CD1c-positive myeloid dendritic cell (primary cell): Measurements from ENCODE around the gene PITRM1.
"Not testable (repeated sequence)": the region's sequence is repeated elsewhere in the genome, so short reads cannot be mapped to it uniquely, and the experiment has no call there.

Experiments used
- DNase-seq: peaks from one replicate; pipeline ENCODE4 v3.0.0-alpha.2; 2016; ENCODE audit errors: extremely low spot score

Gene PITRM1

DNA sequence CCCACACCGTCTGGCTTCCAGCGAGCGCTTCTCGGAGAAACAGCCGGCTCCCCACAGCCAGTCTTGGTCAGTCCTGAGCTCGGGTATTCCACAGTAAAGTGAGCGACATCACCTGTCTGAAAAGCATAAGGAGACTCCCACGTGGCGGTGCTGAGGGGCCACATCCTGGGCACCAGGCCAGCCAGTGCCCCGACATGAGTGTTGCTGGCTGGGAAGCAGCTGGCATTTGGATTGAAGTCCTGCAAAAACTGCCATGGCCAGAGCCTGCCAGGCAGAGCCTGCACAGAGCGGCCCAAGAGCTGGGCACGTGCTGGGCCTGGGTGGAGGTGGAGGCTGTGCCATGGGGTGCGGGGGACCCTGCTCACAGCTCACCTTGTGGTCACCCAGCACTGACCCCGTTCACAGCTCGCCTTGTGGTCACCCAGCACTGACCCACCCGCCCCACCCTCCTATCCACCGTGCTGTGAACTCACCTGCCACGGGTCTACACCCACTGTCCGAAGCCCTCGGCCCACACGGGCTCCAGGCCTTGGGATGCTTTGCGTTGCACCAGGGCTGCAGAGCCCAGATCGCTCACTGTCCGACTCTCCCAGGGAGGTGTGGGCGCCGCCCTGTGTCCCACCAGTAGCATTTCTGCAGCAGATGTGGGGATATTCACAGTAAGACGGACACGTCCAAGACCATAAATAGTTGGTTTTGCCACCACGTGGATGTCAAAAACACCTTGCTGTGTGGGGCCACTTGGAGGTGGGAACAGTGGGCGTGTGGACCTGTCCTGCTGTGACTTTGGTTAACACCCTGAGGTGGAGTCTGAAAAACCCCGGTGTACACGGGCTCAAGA is 48.8 kb downstream of the PITRM1 start:
- DNase-seq, result no peak

DNA sequence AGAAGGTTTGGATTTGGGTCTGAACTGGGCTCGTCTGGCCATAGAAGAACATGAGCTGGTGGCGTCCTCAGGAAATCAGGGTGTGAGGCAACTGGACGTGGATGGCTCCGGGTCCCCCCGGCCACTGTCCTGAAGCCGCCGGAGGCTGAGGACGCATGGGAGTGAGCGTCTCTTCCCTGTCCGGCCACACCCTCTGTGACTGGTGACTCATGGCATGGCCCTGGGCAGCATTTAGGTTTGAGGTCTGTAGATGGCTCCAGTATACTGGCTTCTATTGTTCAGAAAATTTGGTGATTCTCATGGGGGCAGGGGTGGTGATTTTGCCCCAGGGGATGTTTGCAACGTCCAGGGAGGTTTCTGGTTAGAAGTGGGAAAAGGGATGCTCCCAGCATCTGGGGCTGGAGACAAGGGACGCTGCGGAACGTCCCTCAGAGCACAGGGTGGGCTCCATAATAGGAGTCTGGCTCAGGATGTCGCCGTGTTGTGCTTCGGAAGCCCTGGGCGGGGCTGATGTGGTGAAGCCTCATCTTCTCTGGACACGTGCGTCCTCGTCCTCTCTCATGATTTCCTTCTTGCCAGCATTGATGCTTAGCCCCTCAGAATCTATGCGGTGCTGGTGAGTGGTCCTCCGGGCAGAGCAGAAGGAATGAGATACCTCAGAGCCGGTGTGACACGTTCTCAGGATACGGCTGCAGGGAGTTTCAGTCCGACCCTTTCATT is 49.9 kb downstream of the PITRM1 start:
- no peak for DNase-seq

DNA sequence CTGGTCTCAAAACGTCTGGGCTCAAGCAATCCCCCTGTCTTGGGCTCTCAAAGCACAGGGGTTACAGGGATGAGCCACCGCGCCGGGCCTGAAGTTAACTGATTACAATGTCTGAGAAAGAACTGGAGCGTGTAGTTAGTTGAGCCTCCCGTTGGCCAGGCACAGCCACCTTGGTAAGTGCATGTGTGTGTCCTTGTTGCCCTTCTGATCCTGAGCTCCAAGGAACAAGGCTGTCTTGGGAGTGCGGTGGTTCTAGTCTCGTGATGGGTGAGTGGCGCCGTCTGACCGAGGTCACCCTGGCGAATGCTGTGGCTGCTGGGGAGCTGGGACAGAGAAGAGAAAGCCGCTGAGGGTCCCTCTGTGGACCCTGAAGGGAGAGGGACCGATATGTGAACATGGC is 50.5 kb downstream of the PITRM1 start:
- DNase-seq, result no peak

DNA sequence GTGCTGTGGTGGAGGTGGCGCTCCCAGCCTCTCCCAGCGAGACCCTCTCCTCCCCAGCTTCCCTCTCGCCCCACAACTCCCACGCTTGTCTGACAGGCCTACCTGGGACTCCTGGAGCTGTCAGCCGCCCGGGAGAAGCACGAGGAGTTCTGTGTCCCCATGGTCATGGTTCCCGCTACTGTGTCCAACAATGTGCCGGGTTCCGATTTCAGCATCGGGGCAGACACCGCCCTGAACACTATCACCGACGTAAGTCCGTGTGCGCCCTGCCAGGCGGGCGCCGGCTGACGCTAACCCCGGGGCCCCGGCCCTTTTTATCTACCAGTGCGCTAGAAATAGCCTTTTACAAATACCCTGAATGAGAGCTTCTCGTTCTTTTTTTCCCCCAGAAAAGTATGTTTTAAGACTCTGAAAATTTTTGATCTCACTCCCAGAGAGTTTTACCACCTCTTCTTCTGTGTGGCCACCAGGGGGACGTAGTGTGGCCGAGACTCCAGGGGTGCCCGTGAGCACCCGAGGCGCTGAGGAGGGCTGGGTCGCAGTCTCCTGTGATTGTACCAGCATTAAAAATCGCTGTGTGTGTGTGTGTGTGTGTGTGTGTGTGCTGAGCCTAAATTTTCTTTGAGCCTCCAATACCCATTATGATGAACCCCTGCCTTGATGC is 52.7 kb downstream of the PITRM1 start:
- DNase-seq, result peak; percentile 5

DNA sequence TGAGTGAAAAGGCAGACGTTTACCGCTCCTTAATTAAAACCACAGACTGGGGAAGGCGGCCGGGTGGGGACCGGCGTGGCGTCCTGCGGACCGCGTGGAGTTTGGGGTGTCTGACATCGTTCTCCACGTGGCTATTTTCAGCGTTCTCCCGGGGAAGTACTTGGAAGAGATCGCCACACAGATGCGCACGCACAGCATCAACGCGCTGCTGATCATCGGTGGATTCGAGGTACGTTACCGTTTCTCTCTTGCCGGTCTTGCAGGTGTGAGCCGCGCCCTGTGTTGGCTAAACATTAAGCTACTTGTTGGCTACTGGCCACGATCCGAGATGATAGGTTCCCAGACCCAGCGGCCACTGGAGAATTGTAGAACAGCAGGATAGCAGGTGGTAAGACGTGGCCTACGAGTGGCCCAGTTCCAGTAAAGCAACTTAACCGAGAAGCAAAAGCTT is 53.9 kb downstream of the PITRM1 start:
- no peak for DNase-seq

DNA sequence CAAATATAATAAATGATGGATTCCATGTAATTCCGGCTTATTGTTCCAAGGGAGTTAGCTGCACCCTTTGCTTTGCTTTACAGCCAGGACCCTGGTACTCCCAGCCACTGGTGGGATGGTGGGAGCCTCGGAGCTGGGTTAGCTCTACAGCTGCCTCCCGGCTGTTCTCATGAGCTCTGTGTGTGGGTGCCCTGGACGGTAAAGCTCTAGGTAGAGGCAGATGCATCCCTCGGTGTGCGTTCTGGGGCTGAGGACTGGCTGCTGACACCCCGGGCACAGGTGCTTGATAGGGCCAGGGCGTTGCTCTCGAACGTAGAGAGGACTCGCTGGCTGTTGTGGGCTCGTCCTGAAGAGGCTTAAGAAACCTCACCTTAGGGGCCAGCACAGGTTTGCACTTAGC is 55.1 kb downstream of the PITRM1 start:
- no peak for DNase-seq

DNA sequence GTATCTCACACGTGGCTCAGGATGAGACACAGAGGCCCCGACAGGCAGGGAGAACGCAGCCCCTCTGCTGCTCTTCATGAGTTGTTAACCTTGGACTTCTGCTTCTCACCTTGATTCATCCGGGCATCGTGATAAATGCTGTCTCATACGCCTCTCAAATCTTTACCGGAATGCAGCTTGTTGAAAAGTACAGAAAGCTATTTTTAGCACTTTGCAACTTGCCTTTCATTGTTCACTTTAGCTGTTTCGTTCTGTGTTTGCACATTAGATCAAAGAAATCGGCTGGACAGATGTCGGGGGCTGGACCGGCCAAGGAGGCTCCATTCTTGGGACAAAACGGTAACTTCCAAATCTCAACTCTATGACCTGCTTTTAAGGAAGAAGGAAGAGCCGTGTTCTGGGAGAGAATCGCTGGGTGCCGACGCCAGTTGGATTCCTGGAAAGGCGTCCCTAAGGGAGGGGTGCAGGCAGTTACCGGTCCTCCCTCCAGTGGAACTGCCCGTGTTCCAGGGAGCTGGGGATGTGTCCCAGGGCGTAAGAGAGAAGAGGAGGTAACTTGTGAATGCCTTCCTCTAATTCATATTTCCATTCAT is 56.0 kb downstream of the PITRM1 start:
- no peak for DNase-seq

DNA sequence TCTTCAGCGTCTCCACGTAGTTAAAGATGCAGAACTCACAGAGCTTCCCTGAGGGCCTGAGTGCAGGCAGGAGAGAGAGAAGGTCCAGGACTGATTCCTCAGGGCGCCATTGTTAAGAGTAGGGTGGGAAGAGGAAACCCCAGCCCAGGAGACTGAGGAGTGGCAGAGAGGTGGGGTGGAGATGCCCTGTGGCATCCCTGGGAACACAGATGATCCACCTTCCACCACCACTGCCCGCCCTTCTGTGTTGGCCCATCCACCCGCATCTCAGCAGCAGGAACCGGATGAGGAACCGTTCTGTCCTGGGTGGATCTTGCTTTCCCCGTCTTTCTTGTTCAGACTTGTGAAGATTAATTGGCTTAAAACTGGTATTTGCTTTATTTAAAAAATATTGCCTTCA is 56.9 kb downstream of the PITRM1 start:
- no peak for DNase-seq

DNA sequence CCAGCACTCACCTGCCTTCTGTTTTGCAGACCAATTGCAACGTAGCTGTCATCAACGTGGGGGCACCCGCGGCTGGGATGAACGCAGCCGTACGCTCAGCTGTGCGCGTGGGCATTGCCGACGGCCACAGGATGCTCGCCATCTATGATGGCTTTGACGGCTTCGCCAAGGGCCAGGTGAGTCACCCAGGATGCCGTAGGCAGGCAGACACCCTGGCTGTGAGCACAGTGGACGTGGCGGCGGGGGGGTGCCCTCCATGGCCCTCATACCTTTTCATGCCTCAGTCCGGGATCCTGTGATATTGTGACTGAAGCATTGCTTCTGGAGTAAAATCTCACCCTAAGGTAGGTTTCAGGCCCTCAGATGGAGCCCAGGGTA is 59.2 kb downstream of the PITRM1 start:
- no peak for DNase-seq

DNA sequence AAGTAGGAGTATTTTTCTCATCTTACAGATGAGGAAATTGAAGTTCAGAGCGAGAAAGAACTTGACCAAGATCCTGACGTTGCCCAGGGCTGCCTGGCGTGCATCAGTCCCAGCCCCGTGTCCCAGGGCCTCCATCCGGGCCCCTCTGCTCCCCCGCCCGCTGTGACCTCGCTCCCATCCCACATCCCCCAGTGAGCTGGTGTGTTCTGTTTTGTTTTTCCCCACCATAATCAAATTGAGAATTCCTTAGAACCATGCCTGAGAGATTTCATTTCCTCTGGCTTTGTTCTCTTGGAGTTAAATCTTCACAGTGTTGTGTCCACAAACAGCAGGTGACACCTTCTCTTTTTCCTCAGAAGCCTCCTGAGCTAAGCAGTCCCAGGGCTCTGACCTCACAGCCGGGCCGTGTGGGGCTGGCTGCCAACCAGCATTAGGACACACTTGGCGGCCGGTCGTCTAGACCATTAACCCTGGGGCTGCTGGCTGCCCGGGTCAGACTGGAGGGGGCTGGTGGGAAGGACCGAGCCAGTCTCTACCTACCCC is 60.9 kb downstream of the PITRM1 start:
- DNase-seq, result no peak

DNA sequence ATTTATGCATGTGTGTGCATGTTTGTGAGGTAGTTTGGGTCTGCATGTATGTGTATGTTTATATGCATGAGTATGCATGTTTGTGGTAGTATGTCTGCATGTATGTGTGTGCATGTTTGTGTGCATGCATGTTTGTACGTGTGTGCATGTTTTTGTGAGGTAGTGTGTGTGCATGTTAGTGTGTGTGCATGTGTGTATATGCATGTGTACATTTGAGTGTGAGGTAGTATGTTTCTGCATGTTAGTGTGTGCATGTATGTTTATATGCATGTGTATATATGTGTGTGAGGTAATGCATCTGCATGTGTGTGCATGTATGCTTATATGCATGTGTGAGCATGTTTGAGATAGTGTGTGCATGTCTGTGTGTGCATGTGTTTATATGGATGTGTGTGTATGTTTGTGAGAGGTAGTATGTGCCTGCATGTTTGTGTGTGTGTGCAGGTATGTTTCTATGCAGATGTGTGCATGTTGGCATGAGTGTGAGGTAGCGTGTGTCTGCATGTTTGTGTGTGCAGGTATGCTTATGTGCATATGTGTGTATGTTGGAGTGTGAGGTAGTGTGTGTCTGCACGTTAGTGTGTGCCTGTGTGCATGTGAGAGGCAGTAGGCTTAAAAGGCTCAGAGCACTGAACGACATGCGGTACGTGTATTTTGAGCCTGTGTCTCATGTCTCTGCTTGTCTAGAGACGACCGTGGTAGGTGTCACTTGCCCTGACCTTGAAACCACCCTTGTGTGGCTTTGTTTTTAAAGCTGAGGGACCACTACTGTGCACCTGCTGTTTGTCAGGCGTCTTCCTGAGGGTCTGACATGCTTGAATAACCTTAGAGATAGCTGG is 61.6 kb downstream of the PITRM1 start:
- DNase-seq, result no peak

DNA sequence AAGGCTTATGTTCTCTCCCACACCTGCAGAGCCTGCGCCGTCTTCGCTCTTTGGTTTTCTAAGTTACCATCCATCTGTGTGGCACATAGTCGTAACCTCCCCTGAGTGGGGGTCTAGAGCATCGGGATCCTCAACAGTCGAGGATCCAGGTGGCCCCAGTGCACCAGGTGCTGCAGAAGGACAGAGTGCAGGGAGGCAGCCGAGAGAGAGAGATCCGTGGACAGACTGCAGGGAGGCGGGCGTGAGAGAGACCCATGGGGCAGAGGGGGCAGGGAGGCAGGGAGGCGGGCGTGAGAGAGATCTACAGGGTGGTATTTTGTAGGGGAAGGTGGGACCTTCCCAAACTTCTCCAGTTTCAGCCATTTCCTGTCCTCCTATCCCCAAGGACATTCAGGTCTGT is 62.9 kb downstream of the PITRM1 start:
- no peak for DNase-seq

DNA sequence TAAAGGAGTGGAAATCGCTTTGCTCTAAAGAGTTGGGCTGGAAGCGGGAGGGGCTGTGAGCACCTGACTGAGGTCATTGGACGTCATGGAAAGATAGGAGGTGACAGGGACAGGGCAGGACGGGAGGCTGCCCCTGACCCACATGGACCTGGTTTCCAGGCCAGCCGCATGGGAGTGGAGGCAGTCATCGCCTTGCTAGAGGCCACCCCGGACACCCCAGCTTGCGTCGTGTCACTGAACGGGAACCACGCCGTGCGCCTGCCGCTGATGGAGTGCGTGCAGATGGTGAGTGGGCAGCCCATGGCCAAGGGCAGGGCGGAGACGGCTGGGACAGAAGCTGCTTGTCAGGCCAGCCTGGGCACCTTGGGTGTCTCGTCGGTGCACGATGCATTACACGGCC is 63.4 kb downstream of the PITRM1 start:
- DNase-seq, result no peak

DNA sequence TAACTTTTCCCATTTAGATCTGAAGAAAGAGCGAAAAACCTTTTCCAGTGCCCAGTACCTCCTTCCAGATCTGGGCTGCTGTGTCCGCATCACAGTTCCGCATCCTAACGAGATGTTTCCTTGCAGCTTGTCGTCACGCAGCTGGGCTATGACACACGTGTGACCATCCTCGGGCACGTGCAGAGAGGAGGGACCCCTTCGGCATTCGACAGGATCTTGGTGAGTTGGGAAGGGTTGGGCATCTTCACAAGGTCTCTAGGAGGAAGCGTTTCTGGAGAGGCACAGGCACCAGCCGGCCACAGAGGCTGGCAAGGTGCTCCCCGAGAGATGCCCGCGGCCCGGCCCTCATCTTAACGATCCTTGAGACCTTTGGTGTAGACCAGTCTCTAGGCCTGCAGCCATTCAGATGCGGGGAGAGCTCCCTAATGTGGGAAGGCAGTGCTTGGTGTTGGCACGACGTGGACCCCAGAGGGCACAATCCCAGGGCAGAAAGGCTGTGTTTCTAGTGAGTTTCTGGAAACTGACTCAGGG is 63.9 kb downstream of the PITRM1 start:
- no peak for DNase-seq

DNA sequence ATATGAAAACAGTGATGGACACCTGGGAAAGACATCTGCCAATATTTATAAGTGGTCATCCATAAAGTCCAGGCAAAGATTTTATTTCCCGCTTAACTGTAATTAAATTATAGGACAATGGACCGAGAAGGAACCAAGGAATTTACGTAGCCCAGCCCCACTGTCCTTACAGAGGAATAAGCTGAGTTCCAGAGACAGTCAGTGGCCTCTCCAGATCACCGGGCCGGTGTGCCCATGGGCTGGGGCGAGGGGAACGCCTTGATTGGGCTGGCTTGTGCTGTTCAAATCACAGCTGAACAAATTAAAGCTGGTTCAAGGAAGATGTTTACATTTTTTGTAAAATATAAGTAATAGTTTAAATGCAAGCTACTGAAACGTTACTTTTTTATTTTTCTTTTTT is 64.5 kb downstream of the PITRM1 start:
- DNase-seq, result no peak

DNA sequence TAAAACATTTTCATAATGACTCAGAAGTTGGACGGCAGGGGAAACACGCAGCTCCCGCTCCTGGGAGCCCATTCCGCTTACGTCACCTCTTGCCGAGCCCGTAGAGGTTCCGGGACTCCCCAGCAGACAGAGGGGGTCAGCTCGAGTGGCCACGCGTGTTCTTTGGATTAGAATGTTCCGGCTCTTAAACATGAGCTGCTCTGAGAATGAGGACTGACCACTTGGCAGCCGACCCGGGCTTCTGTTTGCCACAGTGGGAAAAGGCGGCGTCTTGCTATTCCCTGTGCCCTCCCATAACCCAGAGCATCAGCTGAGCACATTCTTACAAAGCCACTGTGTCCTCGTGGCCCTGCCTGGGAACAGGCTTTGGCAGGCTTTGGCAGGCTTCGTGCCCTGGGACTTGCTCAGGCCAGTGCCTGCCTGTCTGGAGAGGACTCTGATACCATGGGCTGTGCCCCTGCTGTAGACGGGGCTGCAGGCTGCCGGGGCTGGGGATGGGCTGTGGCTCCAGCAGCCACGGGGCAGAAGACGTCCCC is 65.1 kb downstream of the PITRM1 start:
- no peak for DNase-seq

DNA sequence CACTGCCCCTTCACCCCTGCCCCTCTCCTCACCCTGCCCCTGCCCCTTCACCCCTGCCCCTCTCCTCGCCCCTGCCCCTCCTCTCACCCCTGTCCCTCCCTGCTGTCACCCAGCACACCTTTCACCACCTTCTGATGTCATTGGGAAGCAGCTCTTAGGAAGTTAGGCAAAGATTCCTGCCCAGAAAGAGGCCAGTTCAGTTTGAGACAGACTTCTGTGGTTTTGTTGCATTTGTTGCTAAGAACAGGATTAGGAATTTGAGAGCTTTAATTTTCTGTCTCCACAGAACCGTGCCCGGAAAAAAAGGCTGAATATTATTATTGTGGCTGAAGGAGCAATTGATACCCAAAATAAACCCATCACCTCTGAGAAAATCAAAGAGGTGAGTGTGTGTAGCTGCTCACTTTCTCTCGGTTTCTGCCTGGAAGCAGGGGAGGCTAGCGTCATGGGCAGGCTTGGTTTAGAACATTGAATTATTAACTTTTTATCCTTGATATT is 65.6 kb downstream of the PITRM1 start:
- no peak for DNase-seq

DNA sequence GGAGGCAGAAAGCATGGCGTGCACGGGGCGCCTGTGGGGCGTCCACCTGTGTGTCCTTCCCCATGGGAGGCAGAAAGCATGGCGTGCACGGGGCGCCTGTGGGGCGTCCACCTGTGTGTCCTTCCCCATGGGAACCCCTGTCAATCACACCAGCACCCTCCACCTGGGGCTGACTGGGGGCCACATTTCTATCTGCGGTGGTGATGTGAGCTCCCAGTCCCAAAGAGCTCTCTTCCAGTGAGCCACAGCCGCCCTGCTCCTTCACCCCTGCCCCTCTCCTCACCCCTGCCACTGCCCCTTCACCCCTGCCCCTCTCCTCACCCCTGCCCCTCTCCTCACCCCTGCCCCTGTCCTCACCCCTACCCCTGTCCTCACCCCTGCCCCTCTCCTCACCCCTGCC is 66.3 kb downstream of the PITRM1 start:
- not testable (repeated sequence) for DNase-seq

DNA sequence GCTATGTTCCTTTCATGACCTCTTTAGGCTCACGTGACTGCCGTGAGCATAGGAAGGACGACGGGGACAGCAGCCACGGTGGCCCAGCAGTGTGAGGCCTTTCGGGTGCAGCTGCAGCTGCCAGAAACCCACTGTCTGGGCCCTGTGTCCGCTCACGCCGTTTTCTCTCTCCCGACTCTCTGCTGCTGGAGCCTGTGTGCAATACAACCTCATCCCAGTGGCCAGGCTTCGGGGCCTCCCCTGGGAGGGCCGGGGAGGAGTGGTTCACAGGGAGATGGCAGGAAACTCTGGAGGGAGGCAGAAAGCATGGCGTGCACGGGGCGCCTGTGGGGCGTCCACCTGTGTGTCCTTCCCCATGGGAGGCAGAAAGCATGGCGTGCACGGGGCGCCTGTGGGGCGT is 66.7 kb downstream of the PITRM1 start:
- DNase-seq, result no peak

DNA sequence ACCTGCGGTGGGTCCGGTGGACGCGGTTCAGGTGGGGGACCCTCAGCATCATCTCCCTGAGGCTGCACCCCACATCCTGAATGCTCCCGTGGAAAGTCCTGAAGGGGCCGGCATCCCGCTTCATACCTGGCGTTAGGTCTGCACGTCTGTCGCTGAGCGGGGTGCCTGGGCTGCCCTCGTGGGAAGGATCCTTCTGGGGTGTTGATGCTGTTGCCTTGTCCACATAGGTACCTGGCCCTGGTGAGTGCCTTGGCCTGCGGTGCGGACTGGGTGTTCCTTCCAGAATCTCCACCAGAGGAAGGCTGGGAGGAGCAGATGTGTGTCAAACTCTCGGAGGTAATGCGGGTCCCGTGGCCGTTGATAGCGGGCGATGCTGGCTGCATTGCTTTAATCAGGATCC is 67.4 kb downstream of the PITRM1 start:
- no peak for DNase-seq
